Liver (tissue), 9 donors: ENCODE data around the gene IKZF3. TPM values are rescaled to one million over a fixed set of nuclear protein-coding genes. Genes with fewer than 3 reads are reported as not detected.

Experiments used
- DNase-seq: peaks from one replicate; pipeline ENCODE4 v3.0.0-alpha.2; 2017; ENCODE audit warnings: low spot score
- H3K27ac ChIP-seq, 2 donors: one replicate each; pipeline ENCODE4 v1.7.0; 2013; ENCODE audit warnings: inconsistent platforms in 2 of 2, low read length in 2 of 2, control low read depth in 1 of 2, low read depth in 1 of 2, mild to moderate bottlenecking in 1 of 2
- H3K27me3 ChIP-seq, 4 donors: one replicate each; pipeline versions ENCODE4 v1.6.1 to v1.7.0; 2013; ENCODE audit warnings: low read length in 3 of 4, inconsistent platforms in 1 of 4, mild to moderate bottlenecking in 1 of 4, moderate library complexity in 1 of 4; ENCODE audit not compliant: control insufficient read depth in 4 of 4, insufficient read depth in 4 of 4
- H3K36me3 ChIP-seq, 4 donors: one replicate each; pipeline versions ENCODE4 v1.6.1 to v1.7.0; 2013; ENCODE audit warnings: low read length in 3 of 4, mild to moderate bottlenecking in 3 of 4, low read depth in 1 of 4, moderate library complexity in 1 of 4; ENCODE audit not compliant: control insufficient read depth in 4 of 4, insufficient read depth in 3 of 4
- H3K4me1 ChIP-seq, 4 donors: one replicate each; pipeline versions ENCODE4 v1.6.1 to v1.7.0; 2013; ENCODE audit warnings: low read length in 3 of 4, mild to moderate bottlenecking in 3 of 4, moderate library complexity in 1 of 4; ENCODE audit not compliant: control insufficient read depth in 4 of 4, insufficient read depth in 4 of 4
- H3K4me3 ChIP-seq, 3 donors: one replicate each; pipeline versions ENCODE4 v1.6.1 to v1.7.0; 2013; ENCODE audit warnings: low read length in 3 of 3, control low read depth in 1 of 3, low read depth in 1 of 3, mild to moderate bottlenecking in 1 of 3
- H3K9ac ChIP-seq, 2 donors: one replicate each; pipeline ENCODE4 v1.7.0; 2013; ENCODE audit warnings: low read length in 2 of 2, mild to moderate bottlenecking in 2 of 2, moderate library complexity in 2 of 2, control low read depth in 1 of 2, low read depth in 1 of 2
- H3K9me3 ChIP-seq, 4 donors: one replicate each; pipeline versions ENCODE4 v1.6.1 to v1.7.0; 2013; ENCODE audit warnings: low read length in 3 of 4; ENCODE audit not compliant: control insufficient read depth in 4 of 4
- CTCF ChIP-seq: fragments of 150-350 bp; IDR thresholded peaks from 2 replicates; pipeline ENCODE4 v1.5.1; 2017; ENCODE audit warnings: improper control_type of control experiment, low read depth, low read length; ENCODE audit not compliant: missing input control
- FOXA1 ChIP-seq: IDR thresholded peaks from 2 replicates; pipeline ENCODE4 v1.6.1; 2016; ENCODE audit warnings: antibody characterized with exemption
- HNF4G ChIP-seq: IDR thresholded peaks from 2 replicates; pipeline ENCODE4 v1.6.1; 2016; ENCODE audit warnings: antibody characterized with exemption
- JUND ChIP-seq, 2 donors: IDR thresholded peaks; 2 replicates each; pipeline ENCODE4 v1.6.1; 2016; ENCODE audit warnings: antibody characterized with exemption in 2 of 2
- MAX ChIP-seq: IDR thresholded peaks from 2 replicates; pipeline ENCODE4 v1.6.1; 2016; ENCODE audit warnings: antibody characterized with exemption
- NR2F2 ChIP-seq: IDR thresholded peaks from 2 replicates; pipeline ENCODE4 v1.6.1; 2016; ENCODE audit warnings: antibody characterized with exemption
- REST ChIP-seq: IDR thresholded peaks from 2 replicates; pipeline ENCODE4 v1.6.1; 2016; ENCODE audit warnings: antibody characterized with exemption, mild to moderate bottlenecking
- TAF1 ChIP-seq: conservative IDR thresholded peaks from 2 replicates; pipeline ENCODE4 v1.6.1; 2016; ENCODE audit warnings: antibody characterized with exemption, mild to moderate bottlenecking
- ZBTB33 ChIP-seq: IDR thresholded peaks from 2 replicates; pipeline ENCODE4 v1.6.1; 2016; ENCODE audit warnings: antibody characterized with exemption
- WGBS: extraction: QIAGEN DNeasy Blood & Tissue Kit; methylation state at CpG from one replicate; pipeline ENCODE4 v1.1.7; 2013; 5-methylcytosine and 5-hydroxymethylcytosine counted together
- polyA plus RNA-seq, 2 donors: library from polyadenylated mRNA; stranded (reverse) in 1 of 2; unstranded in 1 of 2; fragments of 200-250 nt in 1 of 2; fragments of >200 nt in 1 of 2; fragmentation: Nextera tagmentation in 1 of 2; extraction: Ambion mirVana in 1 of 2; gene quantifications; one replicate each; pipeline versions ENCODE4 v1.2.1 to v1.2.3, GENCODE V29; 2013 to 2015
- total RNA-seq, 2 donors: library from RNA; depleted of rRNA; stranded (reverse); fragments of >200 nt; gene quantifications; one replicate each; pipeline ENCODE4 v1.2.3, GENCODE V29; 2014
- donor health status: healthy.
- donor health status: healthy.
- donor health status: healthy.
- donor health status: healthy.
- donor health status: healthy.

IKZF3 gene
- total and polyA plus RNA-seq, 4 donors: 0.32 to 2.3 (median 0.83) TPM

- TF ChIP-seq FOXA1 (no peak), REST (no peak), JUND (IDR thresholded peaks at IDR 0.05) (no peak), ZBTB33 (no peak), HNF4G (no peak)
- DNase-seq: no peak
- H3K27ac ChIP-seq: no peak overlapping the region
These were observed 121.8 kb downstream of the IKZF3 start for GRCh38 chr17:39742126-39742855.

GRCh38 chr17:39740357-39741111 is 123.6 kb downstream of the IKZF3 start:
- 48% methylated on average over 16 of the region's 16 CpGs for WGBS
- Histone ChIP-seq H3K27me3 (no peaks in the 10 kb centered on the region), H3K4me1 (peaks cover 0 to 27% (median 17%) of the 10 kb centered on the region in 4 donors), H3K4me3 (peak overlapping the region in 1 of 3 donors; percentile 37), H3K9me3 (no peaks in the 10 kb centered on the region), H3K9ac (no peak overlapping the region), H3K27ac (peak overlapping the region; percentile 31 to 80), H3K36me3 (peaks cover 0 to 19% (median 12%) of the 10 kb centered on the region in 4 donors)
- TF ChIP-seq TAF1 (no peak), CTCF (no peak), NR2F2 (no peak), MAX (no peak)
- DNase-seq: no peak

More at GRCh38 chr17:39742126-39742855, 121.8 kb downstream of the IKZF3 start:
- Histone ChIP-seq H3K4me3 (no peak overlapping the region), H3K36me3 (peaks cover 1 to 27% (median 14%) of the 10 kb centered on the region in 4 donors), H3K27me3 (no peaks in the 10 kb centered on the region), H3K4me1 (peaks cover 0 to 27% (median 15%) of the 10 kb centered on the region in 4 donors), H3K9me3 (no peaks in the 10 kb centered on the region), H3K9ac (no peak overlapping the region)
- 88% methylated on average over 18 of the region's 18 CpGs for WGBS
